B cell (primary cell): ENCODE data around the gene FLAD1.
"Not testable (repeated sequence)": the region's sequence is repeated elsewhere in the genome, so short reads cannot be mapped to it uniquely, and the experiment has no call there.

Source experiments
- EZH2 ChIP-seq: IDR thresholded peaks from 2 replicates; pipeline ENCODE4 v1.6.1; 2012; ENCODE audit warnings: borderline replicate concordance, low read depth, mild to moderate bottlenecking, moderate library complexity, low read length; ENCODE audit not compliant: insufficient read depth, poor library complexity, severe bottlenecking
- TF ChIP-seq, protein P1 (sequence below): fragments of 200-600 bp; IDR thresholded peaks from one replicate; pipeline ENCODE4 v1.8.0; 2022; ENCODE audit warnings: antibody characterized with exemption, mild to moderate bottlenecking

DNA sequence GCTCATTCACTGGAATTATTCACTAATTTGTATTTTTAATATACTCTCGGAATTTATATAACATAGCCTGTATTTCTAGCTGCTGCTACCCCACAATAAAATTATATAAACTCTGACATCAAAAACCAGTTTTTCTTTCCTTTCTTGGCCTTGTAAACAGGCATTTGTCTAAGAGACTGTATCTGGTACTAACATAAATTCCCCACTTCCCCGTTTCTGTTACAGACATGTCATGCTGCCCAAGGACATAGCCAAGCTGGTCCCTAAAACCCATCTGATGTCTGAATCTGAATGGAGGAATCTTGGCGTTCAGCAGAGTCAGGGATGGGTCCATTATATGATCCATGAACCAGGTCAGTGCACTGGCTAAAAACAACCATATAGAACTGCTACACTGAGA is 5.4 kb upstream of the FLAD1 start:
- TF ChIP-seq, protein P1, sequence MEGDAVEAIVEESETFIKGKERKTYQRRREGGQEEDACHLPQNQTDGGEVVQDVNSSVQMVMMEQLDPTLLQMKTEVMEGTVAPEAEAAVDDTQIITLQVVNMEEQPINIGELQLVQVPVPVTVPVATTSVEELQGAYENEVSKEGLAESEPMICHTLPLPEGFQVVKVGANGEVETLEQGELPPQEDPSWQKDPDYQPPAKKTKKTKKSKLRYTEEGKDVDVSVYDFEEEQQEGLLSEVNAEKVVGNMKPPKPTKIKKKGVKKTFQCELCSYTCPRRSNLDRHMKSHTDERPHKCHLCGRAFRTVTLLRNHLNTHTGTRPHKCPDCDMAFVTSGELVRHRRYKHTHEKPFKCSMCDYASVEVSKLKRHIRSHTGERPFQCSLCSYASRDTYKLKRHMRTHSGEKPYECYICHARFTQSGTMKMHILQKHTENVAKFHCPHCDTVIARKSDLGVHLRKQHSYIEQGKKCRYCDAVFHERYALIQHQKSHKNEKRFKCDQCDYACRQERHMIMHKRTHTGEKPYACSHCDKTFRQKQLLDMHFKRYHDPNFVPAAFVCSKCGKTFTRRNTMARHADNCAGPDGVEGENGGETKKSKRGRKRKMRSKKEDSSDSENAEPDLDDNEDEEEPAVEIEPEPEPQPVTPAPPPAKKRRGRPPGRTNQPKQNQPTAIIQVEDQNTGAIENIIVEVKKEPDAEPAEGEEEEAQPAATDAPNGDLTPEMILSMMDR: not testable (repeated sequence)
- TF ChIP-seq EZH2: not testable (repeated sequence)
